HL-60 (cell line): ENCODE data around the gene EOMES.

Experiments
- DNase-seq, 2 experiments: peaks; one replicate each; pipeline ENCODE4 v3.0.0-alpha.2; 2010 to 2020; ENCODE audit warnings: low read depth in 1 of 2, low spot score in 1 of 2
- H3K27ac ChIP-seq: fragments of 250-450 bp; sonication (Bioruptor Pico); replicated peaks from 2 replicates; pipeline ENCODE4 v1.5.1; 2020; ENCODE audit warnings: mild to moderate bottlenecking, moderate library complexity
- H3K27me3 ChIP-seq: fragments of 250-450 bp; sonication (Bioruptor Pico); 2 replicates; pipeline ENCODE4 v1.5.1; 2021; ENCODE audit warnings: mild to moderate bottlenecking, moderate library complexity; ENCODE audit not compliant: insufficient read depth, poor library complexity, severe bottlenecking
- H3K4me3 ChIP-seq: replicated peaks from 2 replicates; pipeline ENCODE4 v1.5.1; 2011; ENCODE audit warnings: mild to moderate bottlenecking, control low read depth, low read length; ENCODE audit not compliant: insufficient read depth
- GABPA ChIP-seq: IDR thresholded peaks from 2 replicates; pipeline ENCODE4 v1.6.1; 2012; ENCODE audit warnings: low read depth
- POLR2AphosphoS5 ChIP-seq: IDR thresholded peaks from 2 replicates; pipeline ENCODE4 v1.6.1; 2012; ENCODE audit warnings: low read depth
- SPI1 ChIP-seq: IDR thresholded peaks from 2 replicates; pipeline ENCODE4 v1.6.1; 2012; ENCODE audit warnings: low read depth, mild to moderate bottlenecking, borderline replicate concordance
- TF ChIP-seq, protein P1 (sequence below): IDR thresholded peaks from one replicate; pipeline ENCODE4 v1.5.1; 2011; ENCODE audit warnings: low read length, control low read depth, inconsistent platforms; ENCODE audit not compliant: insufficient read depth
- TF ChIP-seq, protein P2 (sequence below): IDR thresholded peaks from 2 replicates; pipeline ENCODE4 v1.6.1; 2012; ENCODE audit warnings: low read depth; ENCODE audit not compliant: insufficient replicate concordance

The EOMES gene

DNA sequence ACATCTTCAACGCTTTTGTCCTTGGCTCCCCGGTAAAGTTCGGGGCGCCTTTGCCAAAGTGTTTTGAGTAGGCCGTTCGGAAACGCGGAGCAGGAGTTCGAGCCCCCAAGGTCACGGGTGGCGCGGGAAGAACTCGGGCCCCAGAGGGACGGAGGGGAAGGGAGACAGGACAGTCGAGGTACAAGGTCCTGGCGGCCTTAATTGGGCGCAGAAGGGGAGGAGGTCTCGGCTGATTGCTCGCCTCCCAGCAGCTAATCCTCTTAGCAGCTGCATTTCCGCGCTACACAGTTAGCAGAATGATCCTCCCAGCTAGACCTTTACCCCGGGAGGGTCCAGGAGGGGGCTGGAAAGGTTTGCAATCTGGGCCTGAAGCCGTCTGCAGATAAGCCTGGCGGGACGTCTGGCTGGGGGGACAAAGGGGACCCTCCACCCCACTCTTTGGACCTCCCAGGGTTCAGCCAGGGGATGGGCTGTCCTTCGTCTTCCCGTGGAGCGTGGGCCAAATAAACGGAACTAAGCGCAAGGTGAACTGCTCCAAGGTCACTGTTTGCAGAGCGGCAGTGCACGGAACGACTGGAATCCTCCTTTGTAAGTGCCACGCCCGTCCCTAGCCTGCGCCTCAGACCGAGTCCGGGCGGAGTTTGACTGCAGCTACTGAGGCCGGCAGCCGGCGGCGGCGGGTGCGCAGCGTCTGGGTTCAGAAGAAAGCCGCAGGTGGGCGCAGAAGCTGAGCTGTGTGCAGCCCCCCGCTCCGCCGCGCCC lies 7.2 kb downstream of the EOMES start:
- TF ChIP-seq GABPA (no peak), SPI1 (no peak), POLR2AphosphoS5 (no peak)
- TF ChIP-seq, protein P1, sequence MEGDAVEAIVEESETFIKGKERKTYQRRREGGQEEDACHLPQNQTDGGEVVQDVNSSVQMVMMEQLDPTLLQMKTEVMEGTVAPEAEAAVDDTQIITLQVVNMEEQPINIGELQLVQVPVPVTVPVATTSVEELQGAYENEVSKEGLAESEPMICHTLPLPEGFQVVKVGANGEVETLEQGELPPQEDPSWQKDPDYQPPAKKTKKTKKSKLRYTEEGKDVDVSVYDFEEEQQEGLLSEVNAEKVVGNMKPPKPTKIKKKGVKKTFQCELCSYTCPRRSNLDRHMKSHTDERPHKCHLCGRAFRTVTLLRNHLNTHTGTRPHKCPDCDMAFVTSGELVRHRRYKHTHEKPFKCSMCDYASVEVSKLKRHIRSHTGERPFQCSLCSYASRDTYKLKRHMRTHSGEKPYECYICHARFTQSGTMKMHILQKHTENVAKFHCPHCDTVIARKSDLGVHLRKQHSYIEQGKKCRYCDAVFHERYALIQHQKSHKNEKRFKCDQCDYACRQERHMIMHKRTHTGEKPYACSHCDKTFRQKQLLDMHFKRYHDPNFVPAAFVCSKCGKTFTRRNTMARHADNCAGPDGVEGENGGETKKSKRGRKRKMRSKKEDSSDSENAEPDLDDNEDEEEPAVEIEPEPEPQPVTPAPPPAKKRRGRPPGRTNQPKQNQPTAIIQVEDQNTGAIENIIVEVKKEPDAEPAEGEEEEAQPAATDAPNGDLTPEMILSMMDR, result no peak
- TF ChIP-seq, protein P2, sequence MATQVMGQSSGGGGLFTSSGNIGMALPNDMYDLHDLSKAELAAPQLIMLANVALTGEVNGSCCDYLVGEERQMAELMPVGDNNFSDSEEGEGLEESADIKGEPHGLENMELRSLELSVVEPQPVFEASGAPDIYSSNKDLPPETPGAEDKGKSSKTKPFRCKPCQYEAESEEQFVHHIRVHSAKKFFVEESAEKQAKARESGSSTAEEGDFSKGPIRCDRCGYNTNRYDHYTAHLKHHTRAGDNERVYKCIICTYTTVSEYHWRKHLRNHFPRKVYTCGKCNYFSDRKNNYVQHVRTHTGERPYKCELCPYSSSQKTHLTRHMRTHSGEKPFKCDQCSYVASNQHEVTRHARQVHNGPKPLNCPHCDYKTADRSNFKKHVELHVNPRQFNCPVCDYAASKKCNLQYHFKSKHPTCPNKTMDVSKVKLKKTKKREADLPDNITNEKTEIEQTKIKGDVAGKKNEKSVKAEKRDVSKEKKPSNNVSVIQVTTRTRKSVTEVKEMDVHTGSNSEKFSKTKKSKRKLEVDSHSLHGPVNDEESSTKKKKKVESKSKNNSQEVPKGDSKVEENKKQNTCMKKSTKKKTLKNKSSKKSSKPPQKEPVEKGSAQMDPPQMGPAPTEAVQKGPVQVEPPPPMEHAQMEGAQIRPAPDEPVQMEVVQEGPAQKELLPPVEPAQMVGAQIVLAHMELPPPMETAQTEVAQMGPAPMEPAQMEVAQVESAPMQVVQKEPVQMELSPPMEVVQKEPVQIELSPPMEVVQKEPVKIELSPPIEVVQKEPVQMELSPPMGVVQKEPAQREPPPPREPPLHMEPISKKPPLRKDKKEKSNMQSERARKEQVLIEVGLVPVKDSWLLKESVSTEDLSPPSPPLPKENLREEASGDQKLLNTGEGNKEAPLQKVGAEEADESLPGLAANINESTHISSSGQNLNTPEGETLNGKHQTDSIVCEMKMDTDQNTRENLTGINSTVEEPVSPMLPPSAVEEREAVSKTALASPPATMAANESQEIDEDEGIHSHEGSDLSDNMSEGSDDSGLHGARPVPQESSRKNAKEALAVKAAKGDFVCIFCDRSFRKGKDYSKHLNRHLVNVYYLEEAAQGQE, result no peak
- H3K27me3 ChIP-seq, result peaks cover 65% of the 10 kb centered on the region
- DNase-seq, result no peak
- H3K27ac ChIP-seq, result no peak overlapping the region
- no peak overlapping the region for H3K4me3 ChIP-seq

DNA sequence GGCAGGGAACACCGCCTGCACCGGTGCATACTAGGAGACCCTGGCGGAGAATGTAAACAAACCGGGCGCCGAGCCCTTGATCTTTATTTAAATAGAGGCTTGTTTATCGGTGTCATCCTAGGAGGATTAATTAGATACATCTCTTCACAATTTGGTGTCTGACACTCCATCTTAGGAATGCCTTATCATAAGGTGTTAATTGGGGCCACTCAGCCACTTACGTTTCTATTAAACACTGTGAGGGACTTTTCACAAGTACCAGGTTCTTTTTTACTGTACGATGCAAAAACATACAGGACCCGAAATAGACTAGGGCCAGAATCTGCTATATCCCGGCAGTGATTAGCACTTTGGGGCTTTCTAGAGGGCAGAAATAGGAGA lies 8.0 kb downstream of the EOMES start:
- no peak overlapping the region for H3K4me3 ChIP-seq
- TF ChIP-seq, protein P1, result no peak
- no peak for TF ChIP-seq GABPA
- no peak for TF ChIP-seq POLR2AphosphoS5
- no peak for TF ChIP-seq SPI1
- TF ChIP-seq, protein P2, result no peak
- H3K27me3 ChIP-seq, result peaks cover 61% of the 10 kb centered on the region

DNA sequence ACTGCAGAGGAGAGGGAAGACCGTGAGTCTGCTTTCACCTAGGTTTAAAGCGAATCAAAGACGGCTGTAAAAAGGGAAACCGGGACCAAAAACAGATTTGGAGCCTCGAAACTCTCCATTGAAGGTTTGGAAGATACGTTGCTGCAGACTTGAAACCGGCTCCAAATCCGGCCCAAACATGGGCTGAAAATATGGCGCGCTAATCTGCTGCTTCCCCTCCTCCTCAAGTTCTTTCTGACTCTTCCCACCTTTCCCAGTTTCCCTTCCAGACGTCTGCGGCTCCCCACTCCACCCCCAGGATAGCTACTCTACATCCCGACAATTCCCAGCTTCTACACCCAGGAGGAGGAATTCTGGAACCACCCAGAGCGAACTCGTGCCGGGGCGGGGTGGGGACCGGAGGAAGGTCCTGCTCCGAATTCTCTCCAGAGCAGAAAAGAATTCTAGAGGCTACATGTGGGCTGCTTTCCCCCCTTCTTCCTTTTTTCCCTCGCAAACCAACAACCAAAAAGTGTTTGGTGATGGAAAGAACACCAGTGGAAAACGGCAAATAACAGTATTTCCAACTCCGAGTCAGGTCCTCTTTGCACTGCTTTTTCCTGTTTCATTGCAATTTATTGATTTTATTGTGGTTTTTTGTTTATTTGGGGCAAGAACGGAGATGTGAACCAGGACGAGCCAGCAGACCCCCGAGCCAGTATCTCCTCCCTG lies 8.5 kb downstream of the EOMES start:
- no peak overlapping the region for H3K4me3 ChIP-seq
- DNase-seq, result no peak
- H3K27me3 ChIP-seq, result peaks cover 59% of the 10 kb centered on the region

More for the DNA sequence above, 8.0 kb downstream of the EOMES start:
- DNase-seq, result no peak
- no peak overlapping the region for H3K27ac ChIP-seq

More for the DNA sequence above, 8.5 kb downstream of the EOMES start:
- TF ChIP-seq SPI1, result no peak
- TF ChIP-seq, protein P2, result no peak
- TF ChIP-seq, protein P1, result no peak
- no peak for TF ChIP-seq GABPA
- no peak for TF ChIP-seq POLR2AphosphoS5
- H3K27ac ChIP-seq, result no peak overlapping the region
